ENCODE results near the gene OOSP4A.

DNA sequence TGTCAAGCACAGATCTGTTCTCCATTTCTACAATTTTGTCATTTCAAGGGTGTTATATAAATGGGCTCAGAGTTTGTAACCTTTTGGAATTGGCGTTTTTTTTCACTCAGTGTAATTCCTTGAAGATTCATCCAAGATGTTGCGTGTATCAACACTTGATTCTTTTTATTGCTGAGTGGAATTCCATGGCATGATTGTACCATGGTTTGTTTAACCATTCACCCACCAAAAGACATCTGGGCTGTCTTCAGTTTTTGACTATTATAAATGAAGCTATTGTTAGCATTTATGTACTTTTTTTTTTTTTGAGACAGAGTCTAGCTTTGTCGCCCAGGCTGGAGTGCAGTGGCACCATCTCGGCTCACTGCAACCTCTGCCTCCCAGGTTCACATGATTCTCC, 22.7 kb upstream of the OOSP4A start:
- TF ChIP-seq, protein P1, sequence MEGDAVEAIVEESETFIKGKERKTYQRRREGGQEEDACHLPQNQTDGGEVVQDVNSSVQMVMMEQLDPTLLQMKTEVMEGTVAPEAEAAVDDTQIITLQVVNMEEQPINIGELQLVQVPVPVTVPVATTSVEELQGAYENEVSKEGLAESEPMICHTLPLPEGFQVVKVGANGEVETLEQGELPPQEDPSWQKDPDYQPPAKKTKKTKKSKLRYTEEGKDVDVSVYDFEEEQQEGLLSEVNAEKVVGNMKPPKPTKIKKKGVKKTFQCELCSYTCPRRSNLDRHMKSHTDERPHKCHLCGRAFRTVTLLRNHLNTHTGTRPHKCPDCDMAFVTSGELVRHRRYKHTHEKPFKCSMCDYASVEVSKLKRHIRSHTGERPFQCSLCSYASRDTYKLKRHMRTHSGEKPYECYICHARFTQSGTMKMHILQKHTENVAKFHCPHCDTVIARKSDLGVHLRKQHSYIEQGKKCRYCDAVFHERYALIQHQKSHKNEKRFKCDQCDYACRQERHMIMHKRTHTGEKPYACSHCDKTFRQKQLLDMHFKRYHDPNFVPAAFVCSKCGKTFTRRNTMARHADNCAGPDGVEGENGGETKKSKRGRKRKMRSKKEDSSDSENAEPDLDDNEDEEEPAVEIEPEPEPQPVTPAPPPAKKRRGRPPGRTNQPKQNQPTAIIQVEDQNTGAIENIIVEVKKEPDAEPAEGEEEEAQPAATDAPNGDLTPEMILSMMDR (IDR thresholded peaks at IDR 0.05) = no peak
- TF ChIP-seq POLR2A (IDR thresholded peaks at IDR 0.05) = no peak
